Stimulated activated CD8-positive, alpha-beta memory T cell treated with anti-CD3 and anti-CD28 coated beads, Interleukin-7, amount 100 ng/mL, for 1 hour (primary cell): Measurements from ENCODE around the gene LY6G6F.

Experiments
- DNase-seq, 2 donors: peaks; one replicate each; pipeline ENCODE4 v3.0.0-alpha.2; 2020; ENCODE audit warnings: low read depth in 2 of 2

LY6G6F gene

DNA sequence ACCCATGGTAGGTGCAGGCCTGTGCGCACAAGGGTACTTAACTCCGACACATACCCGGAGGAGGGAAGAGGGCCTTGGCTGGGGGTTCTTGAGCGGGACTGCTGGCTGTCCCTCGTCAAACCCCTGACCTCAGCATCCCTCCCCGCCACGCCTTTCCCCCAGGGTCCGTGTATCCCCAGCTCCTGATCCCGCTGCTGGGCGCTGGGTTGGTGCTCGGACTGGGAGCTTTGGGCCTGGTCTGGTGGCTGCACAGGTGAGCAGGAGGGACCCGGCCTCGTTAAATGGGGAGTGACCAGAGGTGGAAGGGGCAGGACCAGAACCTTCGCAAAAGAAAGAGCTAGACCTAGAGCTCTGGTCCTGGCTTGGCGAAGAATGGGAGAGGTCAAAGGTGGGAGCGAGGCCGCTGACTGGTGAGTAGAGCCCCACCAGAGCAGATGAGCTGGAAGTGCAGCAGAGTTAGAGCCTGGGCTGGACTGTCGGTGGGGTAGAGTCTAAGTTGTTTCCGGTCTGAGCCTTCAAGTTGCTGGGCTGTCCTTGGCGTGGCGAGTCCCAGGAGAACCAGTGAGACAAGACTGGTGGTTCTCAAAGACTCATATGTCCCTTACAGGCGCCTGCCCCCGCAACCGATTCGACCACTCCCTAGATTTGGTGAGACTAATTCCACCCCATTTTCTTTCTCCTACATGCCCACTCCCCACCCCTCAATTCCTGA, 17.5 kb downstream of the LY6G6F start:
- DNase-seq: no peak

- no peak for DNase-seq
Measured at GRCh38 chr6:31725502-31726350, 19.1 kb downstream of the LY6G6F start.

GRCh38 chr6:31727034-31727716, 20.5 kb downstream of the LY6G6F start:
- DNase-seq: no peak

DNA sequence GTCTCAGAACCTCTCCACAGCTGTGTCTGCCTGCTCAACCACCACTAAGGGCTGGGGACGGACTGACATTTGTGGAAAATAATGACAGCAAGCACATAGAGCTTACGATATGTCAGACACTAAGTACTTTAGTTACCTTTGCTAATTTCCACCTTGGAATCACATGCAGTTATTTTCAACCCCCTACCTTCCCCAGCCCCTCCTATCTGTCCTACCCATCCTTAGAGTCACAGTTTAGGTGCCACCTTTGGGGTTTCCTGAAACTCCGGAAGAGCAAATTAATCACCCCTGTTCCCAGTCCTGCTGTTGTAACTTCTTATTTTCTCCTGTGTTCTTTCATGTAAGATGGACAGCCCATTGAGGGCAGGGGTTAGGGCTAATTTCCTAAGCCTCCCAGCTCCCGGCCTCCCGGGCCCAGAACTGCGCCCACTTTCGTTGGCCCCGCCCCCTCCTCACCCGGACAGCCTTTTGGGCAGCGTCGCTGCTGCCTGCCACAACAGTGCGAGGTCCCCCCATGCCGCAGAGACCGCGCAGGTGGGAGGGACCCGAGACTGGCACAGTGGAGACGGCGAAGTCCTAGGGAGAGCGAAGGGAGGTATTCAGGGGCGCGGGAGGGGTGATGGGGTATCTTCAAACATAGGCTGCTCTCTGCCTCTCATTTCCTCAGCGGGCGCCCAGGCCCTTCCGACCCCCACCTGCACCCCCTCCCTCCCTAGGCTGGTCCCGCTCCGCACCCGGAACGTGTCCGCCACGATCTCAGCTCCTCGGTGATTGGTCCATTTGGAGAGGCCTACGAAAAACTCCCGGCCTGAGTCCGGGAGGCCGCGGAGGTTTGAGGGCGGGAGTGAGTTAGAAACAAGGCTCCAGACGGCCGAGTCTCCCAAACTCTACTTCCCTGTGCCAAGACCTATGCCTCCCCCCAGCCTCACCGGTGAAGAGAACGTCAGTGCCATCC, 21.3 kb downstream of the LY6G6F start:
- DNase-seq: no peak

DNA sequence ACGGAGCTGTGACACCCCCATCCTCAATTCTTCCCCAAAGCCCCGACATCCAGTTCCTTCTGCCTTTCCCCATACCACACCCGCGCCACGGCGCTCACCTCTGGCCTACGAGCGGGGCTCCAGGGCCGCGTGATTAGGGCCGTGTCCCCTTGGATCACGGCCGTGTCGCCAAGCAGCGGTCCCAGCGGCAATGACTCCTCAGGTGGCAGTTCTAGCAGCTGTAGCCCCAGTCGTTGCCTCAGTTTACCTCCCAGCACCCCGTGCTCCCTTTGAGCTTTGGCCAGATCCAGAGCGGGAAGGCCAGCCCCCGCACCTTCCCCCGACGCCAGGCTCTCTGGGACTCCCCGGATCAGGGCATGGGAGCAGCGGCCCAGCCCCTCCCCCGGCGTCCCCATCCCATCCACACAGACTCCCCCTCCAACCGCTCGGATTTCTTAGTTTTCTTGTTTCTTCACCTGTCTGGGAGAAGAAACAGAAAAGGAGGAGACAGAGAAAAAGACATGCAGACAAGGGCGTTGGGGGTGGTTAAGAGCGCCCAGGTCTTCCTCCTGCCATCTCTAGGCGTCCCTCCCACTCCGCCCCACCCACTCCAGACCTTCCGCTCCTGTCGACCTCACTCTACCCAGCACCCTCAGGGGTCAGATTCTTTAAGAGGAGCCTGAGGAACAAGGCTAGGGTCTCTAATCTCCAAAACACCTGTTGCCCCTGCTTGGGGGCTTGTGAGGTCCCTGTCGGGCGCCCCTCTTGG, 22.3 kb downstream of the LY6G6F start, which contains the start of gene DDAH2:
TSS of gene DDAH2 (minus strand) at position 533 of the 748 bp plus-strand sequence. CDS start at position 395, 138 bp downstream.
- no peak for DNase-seq

DNA sequence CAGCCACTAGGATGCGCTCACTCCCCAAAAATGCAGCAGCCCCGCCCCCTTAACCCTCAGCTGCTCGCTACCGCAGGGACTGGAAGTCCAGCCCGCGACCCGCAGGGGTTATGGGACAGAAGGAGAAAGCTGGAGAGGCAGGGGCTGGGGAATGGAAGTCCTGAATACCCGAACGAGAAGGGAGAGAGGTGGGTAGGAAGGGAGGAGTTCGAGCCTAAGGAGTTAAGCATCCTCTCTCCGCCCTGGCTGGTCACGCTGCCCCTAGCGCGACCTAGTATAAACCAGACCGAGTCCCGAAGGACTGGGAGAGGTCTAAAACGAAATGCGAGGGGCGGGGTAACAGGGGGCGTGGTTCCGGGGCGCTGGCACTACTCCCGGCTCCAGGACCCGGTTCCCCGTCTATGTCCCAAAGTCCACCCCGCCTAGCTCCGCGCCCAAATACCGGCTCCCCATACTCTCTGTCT, 22.9 kb downstream of the LY6G6F start:
- peak; percentile 52 to 70 for DNase-seq

- peak; percentile 42 to 44 for DNase-seq
Measured at GRCh38 chr6:31729979-31730630, 23.4 kb downstream of the LY6G6F start.

DNA sequence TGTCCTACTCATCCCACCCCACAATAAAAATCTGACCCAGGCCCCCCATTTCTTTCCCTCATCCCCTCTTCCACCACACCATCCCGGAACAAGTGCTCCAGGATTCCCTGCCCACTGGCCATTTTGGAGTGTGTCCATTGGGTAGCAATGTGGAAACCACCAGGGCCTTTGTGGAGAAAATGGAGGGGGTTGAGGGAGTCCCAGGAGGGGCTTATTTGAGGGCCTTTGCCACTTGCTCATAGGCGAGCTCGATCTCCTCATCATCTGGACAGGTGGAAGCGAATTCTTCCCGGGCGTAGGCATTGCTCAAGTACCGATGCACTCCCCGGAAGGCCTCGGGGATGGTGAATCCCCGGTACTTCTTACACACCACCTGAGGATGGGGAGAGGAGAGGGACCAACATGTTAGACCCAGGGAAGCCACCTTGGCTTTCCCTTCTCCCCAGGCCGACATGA, 24.0 kb downstream of the LY6G6F start:
- DNase-seq: no peak

DNA sequence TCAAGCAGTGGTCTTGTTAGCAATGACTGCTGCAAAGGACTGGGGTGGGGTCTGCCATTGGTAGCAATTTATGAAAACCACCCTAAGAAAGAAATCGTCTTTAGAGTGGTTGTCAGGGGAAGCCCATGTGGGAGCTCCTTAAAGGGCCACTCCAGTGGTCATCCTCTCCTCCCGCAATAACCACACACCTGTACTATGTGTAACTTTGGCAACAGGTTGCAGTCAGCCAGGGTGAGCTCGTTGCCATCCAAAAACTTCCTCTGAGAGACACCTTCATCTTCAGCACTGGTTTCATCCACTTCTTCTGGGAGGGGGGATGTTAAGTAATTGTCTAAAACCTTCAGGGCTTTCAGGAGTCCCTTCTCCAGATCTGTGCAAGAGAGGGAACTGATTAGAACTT, 25.4 kb downstream of the LY6G6F start:
- no peak for DNase-seq

- no peak for DNase-seq
Measured at GRCh38 chr6:31733734-31734133, 27.1 kb downstream of the LY6G6F start.

GRCh38 chr6:31734247-31734820, 27.7 kb downstream of the LY6G6F start:
- DNase-seq: no peak

- DNase-seq: peak in 1 of 2 donors; percentile 37
Measured at GRCh38 chr6:31734821-31735406, 28.2 kb downstream of the LY6G6F start.

DNA sequence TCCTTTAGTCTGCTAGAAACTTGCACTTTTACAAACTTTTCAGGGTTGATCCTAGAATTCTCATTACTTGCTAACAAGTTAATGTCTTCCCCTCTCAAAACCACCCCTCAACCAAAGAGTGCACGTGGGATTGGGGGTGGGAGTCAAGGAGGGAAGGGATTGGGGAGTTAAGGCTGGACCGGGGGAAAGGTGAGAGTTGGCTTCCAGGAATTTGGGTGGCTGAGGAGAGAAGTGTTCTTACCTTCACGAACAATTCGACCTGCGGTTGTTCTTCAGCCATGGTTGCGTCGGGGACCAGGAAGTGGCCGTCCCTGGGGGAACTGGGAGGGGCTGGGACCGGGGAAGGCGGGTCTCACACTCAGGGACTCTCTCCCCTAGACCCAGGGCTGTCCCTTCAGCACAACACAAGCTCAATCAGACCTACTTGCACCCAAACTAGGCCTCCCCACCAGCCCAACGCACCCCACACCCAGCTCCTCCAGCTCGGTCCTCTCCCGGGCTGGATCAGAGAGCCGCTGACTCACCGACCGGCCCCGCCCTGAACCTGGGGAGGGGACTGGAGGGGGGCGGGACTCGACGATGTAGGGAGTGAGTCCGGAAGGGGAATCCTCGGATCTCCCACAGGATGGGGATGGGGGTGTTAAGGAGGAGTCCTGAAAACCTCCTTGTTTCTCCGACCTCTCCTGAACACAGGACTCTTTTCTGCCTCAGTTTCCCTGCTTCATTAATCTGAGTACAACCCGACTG, 29.5 kb downstream of the LY6G6F start, which contains the start of gene CLIC1:
TSS of gene CLIC1 (minus strand) at position 510 of the 747 bp plus-strand sequence. CDS start at position 280, 230 bp downstream.
- DNase-seq: peak; percentile 28 to 61

- DNase-seq: no peak
Measured at GRCh38 chr6:31736768-31737314, 30.2 kb downstream of the LY6G6F start.

GRCh38 chr6:31737315-31737990, 30.8 kb downstream of the LY6G6F start:
- no peak for DNase-seq

GRCh38 chr6:31737991-31738979, 31.6 kb downstream of the LY6G6F start:
- peak; percentile 39 to 45 for DNase-seq
